Smooth muscle cell (in vitro differentiated cells): ENCODE data around the gene TMEM178B. TPM values are rescaled to one million over a fixed set of nuclear protein-coding genes. Genes with fewer than 3 reads are reported as not detected.

Experiments used
- DNase-seq: peaks from one replicate; lab custom pipeline; 2025; ENCODE audit not compliant: unreplicated experiment; lab: John Stamatoyannopoulos, UW
- H2AFZ ChIP-seq: fragments of 200-600 bp; sonication (generic); 2 replicates; pipeline ENCODE4 v1.6.0; 2016; ENCODE audit warnings: antibody characterized with exemption, low read depth, mild to moderate bottlenecking
- H3F3A ChIP-seq: fragments of 200-600 bp; sonication (generic); 2 replicates; pipeline ENCODE4 v1.6.0; 2017; ENCODE audit warnings: antibody characterized with exemption, low read depth
- H3K27ac ChIP-seq: fragments of 200-600 bp; sonication (generic); 2 replicates; pipeline ENCODE4 v1.5.1; 2016; ENCODE audit warnings: low read depth, mild to moderate bottlenecking
- H3K27me3 ChIP-seq: fragments of 200-600 bp; sonication (generic); 2 replicates; pipeline ENCODE4 v1.6.1; 2016; ENCODE audit warnings: low read depth, mild to moderate bottlenecking
- H3K36me3 ChIP-seq: fragments of 200-600 bp; sonication (generic); 2 replicates; pipeline ENCODE4 v1.5.1; 2016; ENCODE audit warnings: low read depth
- H3K4me1 ChIP-seq: fragments of 200-600 bp; sonication (generic); 2 replicates; pipeline ENCODE4 v1.5.1; 2016; ENCODE audit warnings: low read depth
- H3K4me2 ChIP-seq: fragments of 200-600 bp; sonication (generic); 2 replicates; pipeline ENCODE4 v1.6.0; 2016; ENCODE audit warnings: mild to moderate bottlenecking
- H3K4me3 ChIP-seq: fragments of 200-600 bp; sonication (generic); 2 replicates; pipeline ENCODE4 v1.5.1; 2016; ENCODE audit warnings: mild to moderate bottlenecking
- H3K79me2 ChIP-seq: fragments of 200-600 bp; sonication (generic); 2 replicates; pipeline ENCODE4 v1.6.0; 2016; ENCODE audit warnings: low read depth, mild to moderate bottlenecking
- H3K9ac ChIP-seq: fragments of 200-600 bp; sonication (generic); 2 replicates; pipeline ENCODE4 v1.6.0; 2016; ENCODE audit warnings: low read depth
- H3K9me3 ChIP-seq: fragments of 200-600 bp; sonication (generic); replicated peaks from 2 replicates; pipeline ENCODE4 v1.5.1; 2016; ENCODE audit warnings: low read depth
- H4K20me1 ChIP-seq: fragments of 200-600 bp; sonication (generic); 2 replicates; pipeline ENCODE4 v1.6.0; 2016; ENCODE audit warnings: low read depth
- WGBS: methylation state at CpG from one replicate; pipeline ENCODE4 v1.1.7; 2016; ENCODE audit warnings: low lambda C conversion rate; 5-methylcytosine and 5-hydroxymethylcytosine counted together
- polyA plus RNA-seq: library from polyadenylated mRNA; unstranded; fragments of >200 nt; fragmentation: Nextera tagmentation; extraction: Ambion mirVana; gene quantifications from 2 replicates; pipeline ENCODE4 v1.2.1, GENCODE V29; 2016
- total RNA-seq: library from RNA; depleted of rRNA; stranded (reverse); fragments of >200 nt; gene quantifications from 2 replicates; pipeline ENCODE4 v1.2.3, GENCODE V29; 2014
- TF ChIP-seq, protein P1 (sequence below): fragments of 200-600 bp; sonication (generic); IDR thresholded peaks from 2 replicates; pipeline ENCODE4 v1.5.1; 2017; ENCODE audit warnings: borderline replicate concordance, mild to moderate bottlenecking, antibody characterized with exemption; ENCODE audit not compliant: insufficient read depth, poor library complexity, severe bottlenecking

TMEM178B gene
- total and polyA plus RNA-seq, 2 experiments from 2014 or later = 0.72 TPM; not detected in 1

- Histone ChIP-seq H3F3A (no peaks in the 10 kb centered on the region), H3K4me1 (no peaks in the 10 kb centered on the region), H3K4me2 (no peak overlapping the region), H4K20me1 (no peaks in the 10 kb centered on the region), H2AFZ (no peak overlapping the region), H3K4me3 (no peak overlapping the region), H3K27me3 (no peaks in the 10 kb centered on the region), H3K27ac (no peak overlapping the region), H3K9me3 (no peaks in the 10 kb centered on the region), H3K36me3 (no peaks in the 10 kb centered on the region), H3K9ac (no peak overlapping the region), H3K79me2 (no peaks in the 10 kb centered on the region)
- no peak for DNase-seq
- WGBS = 92% methylated on average over 16 of the region's 16 CpGs
- TF ChIP-seq, protein P1, sequence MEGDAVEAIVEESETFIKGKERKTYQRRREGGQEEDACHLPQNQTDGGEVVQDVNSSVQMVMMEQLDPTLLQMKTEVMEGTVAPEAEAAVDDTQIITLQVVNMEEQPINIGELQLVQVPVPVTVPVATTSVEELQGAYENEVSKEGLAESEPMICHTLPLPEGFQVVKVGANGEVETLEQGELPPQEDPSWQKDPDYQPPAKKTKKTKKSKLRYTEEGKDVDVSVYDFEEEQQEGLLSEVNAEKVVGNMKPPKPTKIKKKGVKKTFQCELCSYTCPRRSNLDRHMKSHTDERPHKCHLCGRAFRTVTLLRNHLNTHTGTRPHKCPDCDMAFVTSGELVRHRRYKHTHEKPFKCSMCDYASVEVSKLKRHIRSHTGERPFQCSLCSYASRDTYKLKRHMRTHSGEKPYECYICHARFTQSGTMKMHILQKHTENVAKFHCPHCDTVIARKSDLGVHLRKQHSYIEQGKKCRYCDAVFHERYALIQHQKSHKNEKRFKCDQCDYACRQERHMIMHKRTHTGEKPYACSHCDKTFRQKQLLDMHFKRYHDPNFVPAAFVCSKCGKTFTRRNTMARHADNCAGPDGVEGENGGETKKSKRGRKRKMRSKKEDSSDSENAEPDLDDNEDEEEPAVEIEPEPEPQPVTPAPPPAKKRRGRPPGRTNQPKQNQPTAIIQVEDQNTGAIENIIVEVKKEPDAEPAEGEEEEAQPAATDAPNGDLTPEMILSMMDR = no peak
Measured at GRCh38 chr7:141342621-141343408, 269.0 kb downstream of the TMEM178B start.

DNA sequence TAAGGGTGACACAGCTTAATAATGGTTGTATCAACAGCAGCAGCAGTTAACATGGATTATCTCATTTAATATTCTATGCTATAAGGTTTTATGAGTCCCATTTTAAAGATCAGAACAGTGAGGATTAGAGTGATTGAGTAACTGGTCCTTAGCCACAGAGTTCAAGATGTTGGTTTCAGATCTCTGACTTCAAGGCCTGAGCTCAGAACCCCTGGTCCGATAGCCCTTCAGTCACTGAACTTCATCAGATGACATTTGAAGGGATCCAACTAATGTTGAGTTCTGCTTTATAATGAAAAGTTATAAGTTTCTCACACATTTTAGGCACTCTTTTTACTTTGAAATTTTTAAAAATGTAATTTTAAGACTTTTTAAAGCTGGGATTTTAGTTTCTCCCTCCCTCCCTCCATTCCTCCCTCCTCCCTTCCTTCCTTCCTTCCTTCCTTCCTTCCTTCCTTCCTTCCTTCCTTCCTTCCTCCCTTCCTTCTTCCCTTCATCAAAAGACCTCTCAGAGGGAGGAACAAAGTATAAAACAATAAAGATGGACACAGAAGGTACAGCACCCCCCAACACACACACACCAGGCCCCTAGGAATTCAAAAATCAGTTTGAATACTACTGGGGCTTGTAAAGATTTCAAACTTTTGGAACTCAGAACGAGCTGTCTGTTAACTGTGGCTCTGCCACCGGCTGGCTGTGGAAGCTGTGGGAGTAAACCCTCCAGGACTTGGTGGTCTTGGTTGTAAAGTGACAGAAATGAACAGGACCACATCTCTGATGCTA, 270.5 kb downstream of the TMEM178B start:
- DNase-seq = no peak
- no peaks in the 10 kb centered on the region for H3K36me3 ChIP-seq
- no peaks in the 10 kb centered on the region for H3K9me3 ChIP-seq
- H2AFZ ChIP-seq = no peak overlapping the region
- TF ChIP-seq, protein P1 = no peak
- 88% methylated on average over 3 of the region's 3 CpGs for WGBS
- H3K4me1 ChIP-seq = no peaks in the 10 kb centered on the region
- H3K4me2 ChIP-seq = no peak overlapping the region
- no peaks in the 10 kb centered on the region for H4K20me1 ChIP-seq
- H3K27me3 ChIP-seq = no peaks in the 10 kb centered on the region
- no peak overlapping the region for H3K27ac ChIP-seq
- no peaks in the 10 kb centered on the region for H3F3A ChIP-seq
- H3K79me2 ChIP-seq = no peaks in the 10 kb centered on the region
- H3K4me3 ChIP-seq = no peak overlapping the region
- no peak overlapping the region for H3K9ac ChIP-seq

DNA sequence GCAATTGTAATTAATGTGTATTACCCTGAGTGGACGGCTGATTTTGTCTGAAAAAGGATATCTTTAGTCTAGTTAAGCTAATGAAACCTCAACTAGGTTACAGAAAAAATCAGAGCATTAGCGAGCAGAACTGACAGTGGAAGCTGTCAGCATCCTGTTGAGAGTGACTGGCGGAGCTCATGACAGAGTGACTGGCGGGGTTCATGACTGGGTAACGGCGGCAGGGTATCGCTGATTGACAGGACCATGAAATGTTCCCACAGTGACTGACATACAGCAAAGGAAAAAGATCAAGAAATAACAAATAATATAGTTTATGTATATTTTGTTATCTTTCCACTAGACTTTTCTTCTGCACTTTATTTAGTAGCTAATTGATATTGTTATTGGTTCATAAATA, 274.9 kb downstream of the TMEM178B start:
- H4K20me1 ChIP-seq = no peaks in the 10 kb centered on the region
- no peak overlapping the region for H3K4me3 ChIP-seq
- H3F3A ChIP-seq = no peaks in the 10 kb centered on the region
- H3K9me3 ChIP-seq = no peaks in the 10 kb centered on the region
- H2AFZ ChIP-seq = no peak overlapping the region
- no peaks in the 10 kb centered on the region for H3K79me2 ChIP-seq
- no peak for DNase-seq
- no peaks in the 10 kb centered on the region for H3K27me3 ChIP-seq
- no peak overlapping the region for H3K27ac ChIP-seq
- H3K9ac ChIP-seq = no peak overlapping the region
- H3K4me2 ChIP-seq = no peak overlapping the region
- WGBS = 87% methylated on average over 7 of the region's 7 CpGs
- TF ChIP-seq, protein P1 = no peak
- H3K36me3 ChIP-seq = no peaks in the 10 kb centered on the region
- H3K4me1 ChIP-seq = no peaks in the 10 kb centered on the region
